Thyroid gland (tissue), 4 donors: ENCODE measurements around the gene CACNG7.

Experiments
- POLR2A ChIP-seq, 2 donors: fragments of 450-650 bp; IDR thresholded peaks; one replicate each; pipeline ENCODE4 v1.6.1; 2017; ENCODE audit warnings: antibody characterized with exemption in 2 of 2, mild to moderate bottlenecking in 2 of 2, moderate library complexity in 1 of 2
- TF ChIP-seq, protein P1 (sequence below), 6 experiments: fragments of 200-600 bp in 3 of 6; fragments of 450-650 bp in 3 of 6; sonication (generic) in 3 of 6; IDR thresholded peaks; one replicate each; pipeline ENCODE4 v1.5.1; 2016 to 2019; ENCODE audit warnings: antibody characterized with exemption in 6 of 6, mild to moderate bottlenecking in 2 of 6, inconsistent platforms in 1 of 6, moderate library complexity in 1 of 6

DNA sequence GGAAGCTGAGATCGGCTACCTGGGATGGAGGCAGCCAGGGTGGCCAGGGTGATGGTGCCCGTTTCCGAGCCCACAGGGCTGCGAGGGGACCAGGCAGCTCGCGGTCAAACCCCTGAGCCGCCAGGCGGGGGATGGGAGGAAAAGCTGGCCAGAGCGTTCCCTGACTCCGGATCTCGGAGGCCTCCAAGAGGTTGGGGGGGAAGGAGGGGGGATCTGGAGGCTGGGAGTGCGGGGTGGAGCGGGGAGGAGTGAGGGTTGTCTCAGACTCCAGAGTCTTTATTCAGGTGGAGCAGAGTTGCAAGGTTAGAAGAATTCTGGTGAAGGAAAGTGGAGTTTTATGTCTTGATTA lies 1.1 kb downstream of the CACNG7 start:
- TF ChIP-seq, protein P1, sequence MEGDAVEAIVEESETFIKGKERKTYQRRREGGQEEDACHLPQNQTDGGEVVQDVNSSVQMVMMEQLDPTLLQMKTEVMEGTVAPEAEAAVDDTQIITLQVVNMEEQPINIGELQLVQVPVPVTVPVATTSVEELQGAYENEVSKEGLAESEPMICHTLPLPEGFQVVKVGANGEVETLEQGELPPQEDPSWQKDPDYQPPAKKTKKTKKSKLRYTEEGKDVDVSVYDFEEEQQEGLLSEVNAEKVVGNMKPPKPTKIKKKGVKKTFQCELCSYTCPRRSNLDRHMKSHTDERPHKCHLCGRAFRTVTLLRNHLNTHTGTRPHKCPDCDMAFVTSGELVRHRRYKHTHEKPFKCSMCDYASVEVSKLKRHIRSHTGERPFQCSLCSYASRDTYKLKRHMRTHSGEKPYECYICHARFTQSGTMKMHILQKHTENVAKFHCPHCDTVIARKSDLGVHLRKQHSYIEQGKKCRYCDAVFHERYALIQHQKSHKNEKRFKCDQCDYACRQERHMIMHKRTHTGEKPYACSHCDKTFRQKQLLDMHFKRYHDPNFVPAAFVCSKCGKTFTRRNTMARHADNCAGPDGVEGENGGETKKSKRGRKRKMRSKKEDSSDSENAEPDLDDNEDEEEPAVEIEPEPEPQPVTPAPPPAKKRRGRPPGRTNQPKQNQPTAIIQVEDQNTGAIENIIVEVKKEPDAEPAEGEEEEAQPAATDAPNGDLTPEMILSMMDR (IDR thresholded peaks at IDR 0.05), result no peak
- TF ChIP-seq POLR2A (IDR thresholded peaks at IDR 0.05), result no peak
